PFSK-1 (cell line): Measurements from ENCODE around the gene MAML2.

Source experiments
- POLR2AphosphoS5 ChIP-seq: IDR thresholded peaks from 2 replicates; pipeline ENCODE4 v1.6.1; 2012; ENCODE audit warnings: low read depth, mild to moderate bottlenecking, control low read depth, low read length, moderate library complexity
- REST ChIP-seq, 2 experiments: IDR thresholded peaks; 2 replicates each; pipeline versions ENCODE4 v1.6.1 to v1.8.0; 2011 to 2012; ENCODE audit warnings: low read depth in 2 of 2, low read length in 2 of 2, control low read depth in 1 of 2, inconsistent platforms in 1 of 2, mild to moderate bottlenecking in 1 of 2, moderate library complexity in 1 of 2; ENCODE audit not compliant: insufficient read depth in 1 of 2

- TF ChIP-seq REST (IDR thresholded peaks at IDR 0.05; ENCODE audit: insufficient read depth in 1 of 2, low read depth in 2 of 2, low read length in 2 of 2), result no peak
- no peak for TF ChIP-seq POLR2AphosphoS5
These were observed 33.9 kb downstream of the MAML2 start for GRCh38 chr11:96309016-96309642.
